Ovary (tissue), 9 donors: ENCODE data around the gene NBEAL2. TPM values are rescaled to one million over a fixed set of nuclear protein-coding genes. Genes with fewer than 3 reads are reported as not detected.

Experiments
- DNase-seq, 5 donors: peaks; one replicate each; pipeline ENCODE4 v3.0.0-alpha.2; 2019 to 2020
- H3K27ac ChIP-seq, 2 donors: fragments of 200-600 bp; one replicate each; pipeline versions ENCODE4 v1.5.1 to v1.8.0; 2019 to 2022
- H3K27me3 ChIP-seq: fragments of 200-600 bp; one replicate; pipeline ENCODE4 v1.8.0; 2022
- H3K36me3 ChIP-seq: fragments of 200-600 bp; sonication (generic); one replicate; pipeline ENCODE4 v1.5.1; 2019
- H3K4me1 ChIP-seq: one replicate; pipeline ENCODE4 v1.8.1; 2013; ENCODE audit warnings: mild to moderate bottlenecking, moderate library complexity; ENCODE audit not compliant: insufficient read depth
- H3K4me3 ChIP-seq: fragments of 200-600 bp; sonication (generic); one replicate; pipeline ENCODE4 v1.5.1; 2017
- H3K9me3 ChIP-seq, 2 donors: fragments of 200-600 bp in 1 of 2; sonication (generic) in 1 of 2; one replicate each; pipeline versions ENCODE4 v1.5.1 to v1.8.1; 2013 to 2019; ENCODE audit warnings: mild to moderate bottlenecking in 1 of 2, moderate library complexity in 1 of 2
- CTCF ChIP-seq, 3 donors: fragments of 450-650 bp in 2 of 3; fragments of 200-600 bp in 1 of 3; IDR thresholded peaks; one replicate each; pipeline versions ENCODE4 v1.5.1 to v1.8.0; 2016 to 2022; ENCODE audit warnings: antibody characterized with exemption in 3 of 3, mild to moderate bottlenecking in 1 of 3
- EP300 ChIP-seq: sonication (generic); formaldehyde crosslinking; IDR thresholded peaks from one replicate; pipeline ENCODE4 v1.6.1; 2017; ENCODE audit warnings: antibody characterized with exemption
- POLR2A ChIP-seq: fragments of 450-650 bp; IDR thresholded peaks from one replicate; pipeline ENCODE4 v1.6.1; 2017; ENCODE audit warnings: antibody characterized with exemption, mild to moderate bottlenecking, moderate library complexity
- WGBS, 3 donors: extraction: QIAGEN DNeasy Blood & Tissue Kit in 1 of 3; methylation state at CpG; one replicate each; pipeline versions ENCODE4 v1.1.5 to v1.1.7; 2013 to 2017; 5-methylcytosine and 5-hydroxymethylcytosine counted together
- intact Hi-C, 4 donors: fragments of 100-400 bp; cut with DNase I; formaldehyde crosslinking; loops; one replicate each; pipeline versions ENCODE4 v1.11.0 to v1.15.1; 2022 to 2023
- polyA plus RNA-seq, 2 donors: library from polyadenylated mRNA; stranded (reverse); fragments of 200-250 nt in 1 of 2; fragments of 350-450 nt in 1 of 2; fragmentation: Illumina TruSeq in 1 of 2; extraction: RNeasy Lipid Tissue Mini Kit (QIAGEN cat#74804) in 1 of 2; gene quantifications; one replicate each; pipeline ENCODE4 v1.2.3, GENCODE V29; 2013 to 2014
- total RNA-seq, 7 donors: library from RNA; depleted of rRNA in 2 of 7; stranded (reverse); fragments of >200 nt in 2 of 7; fragmentation: NEBNext Ultra II Directional in 3 of 7; extraction: Animal tissue kit (Norgen Biotek cat#: 25700) in 3 of 7; gene quantifications; one replicate each; pipeline versions ENCODE4 v1.1.0 to v1.2.4, GENCODE V29; 2016 to 2023
- donor health status: DM: no; HTN: no; CAD: no; lungs with moderate emphysema.
- donor health status: DM: no; HTN: no; CAD: no.
- donor health status: Bipolar disorder and iron deficiency.
- donor health status: DM: yes; HTN: yes; CAD: no.
- donor health status: DM: no; HTN: no; CAD: no.
- donor health status: DM: yes; HTN: yes; CAD: no.

NBEAL2 gene
- total and polyA plus RNA-seq, 9 donors = 3.4 to 19.1 (median 13.7) TPM

DNA sequence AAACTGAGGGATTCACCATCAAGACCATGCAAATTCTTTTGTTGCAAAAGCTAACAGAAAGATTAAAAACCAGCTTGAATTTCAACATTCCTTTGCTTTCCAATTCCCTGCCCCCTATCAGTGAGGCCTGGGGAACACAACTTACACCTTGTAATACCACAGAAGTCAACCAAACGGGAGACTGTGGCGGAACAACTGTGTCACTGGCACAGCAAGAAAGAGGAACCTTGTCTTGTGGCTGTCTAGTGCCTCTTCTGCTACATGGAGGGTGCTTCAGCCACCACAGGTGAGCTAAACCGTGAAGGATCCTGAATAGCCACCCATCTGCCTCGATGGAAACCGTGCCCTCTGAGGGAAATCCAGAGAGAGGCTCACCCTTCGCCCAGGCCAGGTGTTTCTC lies 14.3 kb upstream of the NBEAL2 start:
- H3K27ac ChIP-seq = no peak overlapping the region
- H3K27me3 ChIP-seq = no peaks in the 10 kb centered on the region
- TF ChIP-seq POLR2A (no peak), CTCF (IDR thresholded peaks at IDR 0.05) (no peak), EP300 (no peak)
- 70 to 77% (median 74%) methylated on average over 6 of the region's 6 CpGs for WGBS, 3 donors
- H3K36me3 ChIP-seq = no peaks in the 10 kb centered on the region
- no peak for DNase-seq
- H3K9me3 ChIP-seq = no peaks in the 10 kb centered on the region
- no peak overlapping the region for H3K4me3 ChIP-seq
- H3K4me1 ChIP-seq = peaks cover 22% of the 10 kb centered on the region
- intact Hi-C loops = no loop called here

DNA sequence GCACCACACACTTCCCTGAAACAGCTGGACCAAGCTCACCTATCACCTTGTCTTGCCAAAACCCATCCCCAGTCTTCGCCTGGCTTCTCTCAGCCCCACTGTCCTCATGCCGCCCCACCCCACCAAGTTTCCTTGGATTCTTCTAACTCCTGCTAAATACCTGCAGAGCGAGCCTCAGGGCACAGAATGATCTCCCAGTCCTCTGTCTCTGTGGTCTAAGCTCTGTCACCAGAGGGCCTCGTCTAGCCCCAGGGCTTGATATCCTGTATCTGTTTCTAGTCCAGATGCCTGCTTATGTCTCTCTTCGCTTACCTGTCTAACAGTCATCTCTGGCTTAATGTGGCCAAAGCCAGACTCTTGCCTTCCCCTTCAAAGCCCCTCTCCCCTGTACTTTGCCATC lies 12.7 kb upstream of the NBEAL2 start:
- DNase-seq = no peak
- Histone ChIP-seq H3K4me3 (no peak overlapping the region), H3K4me1 (peaks cover 27% of the 10 kb centered on the region), H3K27ac (no peak overlapping the region), H3K27me3 (no peaks in the 10 kb centered on the region), H3K9me3 (no peaks in the 10 kb centered on the region), H3K36me3 (no peaks in the 10 kb centered on the region)
- TF ChIP-seq EP300 (no peak), CTCF (IDR thresholded peaks at IDR 0.05) (no peak), POLR2A (no peak)
- WGBS, 3 donors = 87 to 95% (median 88%) methylated on average over 5 of the region's 5 CpGs
- intact Hi-C loops = no loop called here

GRCh38 chr3:46968783-46969428 lies 10.6 kb upstream of the NBEAL2 start:
- DNase-seq = no peak
- H3K27ac ChIP-seq = no peak overlapping the region
- WGBS, 3 donors = 42 to 51% (median 44%) methylated on average over 9 of the region's 9 CpGs
- TF ChIP-seq EP300 = no peak
- no peak for TF ChIP-seq CTCF (IDR thresholded peaks at IDR 0.05)
- TF ChIP-seq POLR2A = no peak
- H3K9me3 ChIP-seq = no peaks in the 10 kb centered on the region
- peaks cover 27% of the 10 kb centered on the region for H3K4me1 ChIP-seq
- intact Hi-C loops = no loop called here
- H3K4me3 ChIP-seq = no peak overlapping the region
- H3K36me3 ChIP-seq = no peaks in the 10 kb centered on the region
- H3K27me3 ChIP-seq = no peaks in the 10 kb centered on the region

GRCh38 chr3:46970391-46971091 lies 8.9 kb upstream of the NBEAL2 start:
- intact Hi-C loops = no loop called here
- no peak for DNase-seq
- Histone ChIP-seq H3K4me1 (peaks cover 27% of the 10 kb centered on the region), H3K27ac (no peak overlapping the region), H3K9me3 (no peaks in the 10 kb centered on the region), H3K27me3 (no peaks in the 10 kb centered on the region), H3K4me3 (no peak overlapping the region), H3K36me3 (no peaks in the 10 kb centered on the region)
- 18 to 23% (median 19%) methylated on average over 3 of the region's 3 CpGs for WGBS, 3 donors
- TF ChIP-seq CTCF (IDR thresholded peaks at IDR 0.05) (no peak), POLR2A (no peak), EP300 (no peak)
